Stimulated activated CD8-positive, alpha-beta memory T cell treated with anti-CD3 and anti-CD28 coated beads, Interleukin-15, amount 100 ng/mL, for 48 hours (primary cell): ENCODE measurements around the gene OR2H2.
A peak's percentile ranks its signal among the peaks of the same experiment; 100 is the strongest.

ENCODE experiments used
- DNase-seq, 2 donors: peaks; one replicate each; pipeline ENCODE4 v3.0.0-alpha.2; 2020; ENCODE audit warnings: low read depth in 2 of 2

Gene OR2H2

DNA sequence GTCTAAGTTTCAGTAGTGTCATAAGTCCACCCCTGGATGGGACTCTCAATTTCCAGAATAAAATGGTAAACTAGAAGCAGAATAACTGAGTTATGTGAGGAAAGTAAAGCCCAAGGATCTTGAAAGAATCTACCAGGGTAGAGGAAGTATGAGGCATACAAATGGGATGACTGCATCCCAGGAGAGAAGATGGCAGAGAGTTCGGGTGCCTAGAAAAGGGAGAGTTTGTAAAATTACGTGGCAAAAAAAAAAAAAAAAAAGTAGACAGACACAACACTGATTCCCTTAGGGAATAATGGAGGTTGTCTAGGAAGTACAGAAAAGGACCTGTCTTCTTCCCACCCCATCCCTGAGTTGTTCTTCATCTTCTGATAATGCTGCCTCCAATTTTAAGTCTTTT lies 44.6 kb downstream of the OR2H2 start:
- DNase-seq, result no peak

DNA sequence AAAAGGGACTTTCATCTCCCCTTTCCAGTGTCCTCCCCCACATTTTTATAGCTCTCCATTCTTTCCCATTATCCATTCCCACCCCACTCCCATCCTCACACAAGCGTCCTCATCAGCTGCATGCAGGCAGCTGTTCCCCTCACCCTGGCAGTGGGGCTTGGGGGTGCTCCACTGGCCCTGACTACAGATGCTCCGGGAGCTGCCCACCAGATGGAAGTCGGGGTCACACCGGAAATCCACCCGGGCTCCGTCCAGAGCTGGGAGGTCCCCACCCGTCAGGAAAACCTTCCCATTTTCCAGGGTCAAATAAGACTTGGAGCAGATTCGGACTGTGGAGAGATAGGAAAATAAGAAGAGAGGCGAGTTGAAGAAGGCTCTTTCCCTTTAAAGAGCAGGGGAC lies 45.4 kb downstream of the OR2H2 start:
- no peak for DNase-seq

DNA sequence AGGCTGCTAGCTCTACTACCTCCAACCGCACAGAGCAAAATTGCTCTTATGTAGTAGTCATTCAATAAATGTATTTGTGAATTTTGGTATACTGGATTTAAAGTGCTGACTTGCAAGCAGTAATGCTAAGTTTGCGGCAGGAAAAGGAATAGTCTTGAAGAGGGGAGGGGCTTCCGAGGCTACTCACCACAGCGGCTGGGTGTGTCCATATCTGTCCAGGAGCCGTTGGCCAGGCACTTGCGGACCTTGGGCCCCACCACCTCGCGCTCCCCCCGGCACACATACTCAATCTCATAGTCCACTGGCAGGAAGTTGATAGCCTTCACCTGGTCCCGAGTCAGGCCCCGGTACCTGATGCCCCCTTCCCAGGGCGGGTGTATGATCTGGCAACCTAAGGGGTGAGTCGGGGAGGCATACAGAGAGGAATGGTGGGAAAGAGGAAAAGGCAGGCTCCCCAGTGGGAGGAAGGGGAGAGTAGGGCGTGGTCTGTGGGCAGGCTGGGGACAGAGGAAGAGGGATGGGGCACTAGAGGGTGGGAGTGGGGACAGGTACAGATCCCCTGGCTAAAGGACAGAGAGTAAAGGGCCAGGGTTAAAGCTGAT lies 46.4 kb downstream of the OR2H2 start:
- DNase-seq, result no peak

DNA sequence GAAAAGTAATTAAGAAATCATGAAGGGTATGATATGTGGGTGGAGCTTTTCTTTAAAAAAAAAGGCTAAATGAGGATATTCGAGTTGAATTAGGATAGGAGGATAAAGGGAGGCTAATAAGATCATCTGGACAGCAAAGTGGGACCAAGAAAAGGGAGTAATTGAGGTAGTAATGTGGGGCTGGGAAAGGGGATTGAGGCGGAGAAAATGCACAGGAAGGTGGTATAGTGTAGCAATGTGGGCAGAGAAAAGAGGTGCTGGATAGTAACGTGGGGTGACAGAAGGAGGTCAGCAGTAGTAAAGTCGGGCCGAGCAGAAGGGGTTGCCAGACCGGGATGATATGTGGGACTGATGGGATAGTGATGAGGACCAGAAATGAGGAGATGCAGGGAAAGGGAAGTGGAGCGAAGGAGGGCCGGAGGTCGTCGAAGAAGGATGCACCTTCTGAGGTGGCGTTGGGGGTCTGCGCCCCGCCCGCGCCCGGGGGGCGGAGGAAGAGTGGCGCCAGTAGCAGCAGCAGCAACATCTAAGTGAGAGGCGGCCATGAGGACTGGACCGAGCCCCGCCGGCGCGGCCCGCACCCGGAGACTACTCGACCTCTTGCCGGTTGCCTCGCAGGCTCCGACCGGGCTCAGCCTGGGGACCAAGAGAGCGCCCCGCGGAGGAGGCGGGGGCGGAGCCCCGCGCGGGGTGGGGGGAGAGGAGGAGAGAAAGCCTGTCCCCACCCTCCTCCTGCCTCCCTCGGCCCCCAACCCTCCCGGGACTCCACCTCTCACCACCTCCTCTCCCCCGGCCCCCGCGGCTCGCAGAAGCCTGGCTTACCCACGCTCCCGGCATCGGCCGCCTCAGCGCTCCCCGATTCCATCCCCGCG lies 47.2 kb downstream of the OR2H2 start:
- peak; percentile 25 to 36 for DNase-seq

DNA sequence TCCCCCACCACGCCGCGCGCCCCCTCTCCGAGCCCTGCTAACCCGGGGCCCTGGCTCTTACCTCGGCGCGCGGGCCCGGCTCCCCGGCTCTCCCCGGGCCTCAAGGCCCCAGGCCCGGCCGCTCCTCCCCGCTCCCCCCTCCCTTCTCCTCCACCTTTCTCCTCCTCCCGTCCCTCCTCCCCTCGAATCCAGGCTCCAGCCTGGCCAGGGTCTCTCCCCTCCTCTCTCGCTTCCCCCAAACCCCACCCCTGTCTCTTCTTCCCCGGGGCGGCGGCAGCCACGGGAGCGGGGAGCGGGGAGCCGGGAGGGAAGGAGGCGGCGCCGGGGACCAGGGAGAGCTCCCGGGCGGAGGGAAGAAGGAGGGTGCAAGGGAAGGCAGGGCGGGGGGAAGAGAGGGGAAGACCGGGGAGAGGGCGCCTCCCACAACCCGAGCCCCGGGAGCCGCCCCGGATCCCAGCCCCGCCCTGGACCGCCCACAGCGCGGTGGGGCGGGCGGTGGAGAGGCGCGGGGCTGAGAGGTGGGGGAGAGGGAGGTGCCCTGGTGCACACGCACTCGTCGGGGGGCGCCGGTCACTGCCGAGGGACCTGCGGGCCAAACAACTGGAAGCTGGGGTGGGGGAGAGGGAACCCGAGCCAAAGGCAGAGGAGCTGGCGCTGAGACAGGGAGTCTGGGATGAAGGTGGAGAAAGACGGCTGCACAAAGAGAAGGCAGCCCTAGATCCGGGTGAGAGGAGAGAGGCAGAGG lies 48.0 kb downstream of the OR2H2 start, which contains the start of gene GABBR1:
Gene GABBR1, minus strand, starts transcription at position 395 of the 745 bp plus-strand sequence. CDS start 798 bp downstream, outside the sequence.
- peak; percentile 52 to 57 for DNase-seq

DNA sequence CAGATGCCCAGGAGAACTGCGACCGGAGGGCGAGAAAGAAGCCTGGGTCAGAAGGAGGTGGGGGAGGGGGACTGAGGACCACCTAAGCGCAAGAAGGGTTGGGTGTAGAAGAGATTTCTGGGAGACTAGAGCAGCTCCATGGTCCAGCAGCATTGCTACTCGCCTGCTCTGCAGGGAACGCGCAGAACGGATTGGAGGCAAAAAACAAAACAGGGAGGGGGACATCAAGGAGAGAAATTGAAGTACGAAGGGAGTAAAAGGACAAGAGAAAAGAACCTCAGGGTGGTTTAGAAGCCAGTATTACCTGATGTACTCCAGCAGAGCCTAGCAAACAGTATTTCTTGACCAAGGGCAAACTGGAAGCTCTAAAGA lies 48.6 kb downstream of the OR2H2 start:
- no peak for DNase-seq

DNA sequence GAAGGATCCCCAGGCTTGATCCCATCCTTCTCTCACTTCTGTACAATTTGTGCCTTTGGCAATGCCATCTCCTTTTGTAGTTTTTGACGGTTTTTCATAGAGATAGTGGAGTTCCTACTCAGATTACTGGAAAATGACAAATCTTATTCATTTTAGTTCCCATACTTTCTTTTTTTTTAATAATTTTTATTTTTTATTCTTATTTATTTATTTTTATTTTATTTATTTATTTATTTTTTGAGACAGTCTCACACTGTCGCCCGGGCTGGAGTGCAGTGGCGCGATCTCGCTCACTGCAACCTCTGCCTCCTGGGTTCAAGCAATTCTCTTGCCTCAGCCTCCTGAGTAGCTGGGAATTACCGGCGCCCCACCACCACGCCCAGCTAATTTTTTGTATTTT lies 52.3 kb downstream of the OR2H2 start:
- DNase-seq, result no peak
